BLaER1 (cell line): ENCODE measurements around the gene IFT122.
"Not testable (repeated sequence)": the region's sequence is repeated elsewhere in the genome, so short reads cannot be mapped to it uniquely, and the experiment has no call there.

Experiments
- H3K27ac ChIP-seq: shearing (Covaris generic); formaldehyde crosslinking; 2 replicates; pipeline ENCODE4 v1.8.1; 2022
- H3K27me3 ChIP-seq: shearing (Covaris generic); formaldehyde crosslinking; 2 replicates; pipeline ENCODE4 v1.8.1; 2022
- H3K36me3 ChIP-seq: shearing (Covaris generic); formaldehyde crosslinking; 2 replicates; pipeline ENCODE4 v1.8.1; 2022
- H3K4me1 ChIP-seq: shearing (Covaris generic); formaldehyde crosslinking; 2 replicates; pipeline ENCODE4 v1.8.1; 2022
- H3K4me2 ChIP-seq: shearing (Covaris generic); formaldehyde crosslinking; 2 replicates; pipeline ENCODE4 v1.8.1; 2022
- H3K4me3 ChIP-seq: shearing (Covaris generic); formaldehyde crosslinking; 2 replicates; pipeline ENCODE4 v1.8.1; 2022
- H3K9ac ChIP-seq: shearing (Covaris generic); formaldehyde crosslinking; 2 replicates; pipeline ENCODE4 v1.8.1; 2022
- H3K9me3 ChIP-seq: shearing (Covaris generic); formaldehyde crosslinking; 2 replicates; pipeline ENCODE4 v1.8.1; 2022
- H4K20me1 ChIP-seq: shearing (Covaris generic); formaldehyde crosslinking; 2 replicates; pipeline ENCODE4 v1.8.1; 2022
- Cebpa-rat ChIP-seq: shearing (Covaris generic); IDR thresholded peaks from 2 replicates; pipeline ENCODE4 v1.8.1; 2022

IFT122 gene

GRCh38 chr3:129534428-129535027, 94.5 kb downstream of the IFT122 start:
- H3K36me3 ChIP-seq, result no peaks in the 10 kb centered on the region
- H3K27me3 ChIP-seq, result no peaks in the 10 kb centered on the region
- H3K9ac ChIP-seq, result no peak overlapping the region
- TF ChIP-seq Cebpa-rat, result no peak
- no peak overlapping the region for H3K27ac ChIP-seq
- no peaks in the 10 kb centered on the region for H3K9me3 ChIP-seq
- H3K4me1 ChIP-seq, result peaks cover 13% of the 10 kb centered on the region; the same call in 1 of the 2 replicates
- no peaks in the 10 kb centered on the region for H4K20me1 ChIP-seq
- no peak overlapping the region for H3K4me3 ChIP-seq
- no peak overlapping the region for H3K4me2 ChIP-seq

- TF ChIP-seq Cebpa-rat, result no peak
- Histone ChIP-seq H3K9me3 (no peaks in the 10 kb centered on the region), H3K27ac (no peak overlapping the region), H3K9ac (no peak overlapping the region), H3K36me3 (no peaks in the 10 kb centered on the region), H3K4me3 (no peak overlapping the region), H3K27me3 (no peaks in the 10 kb centered on the region), H3K4me2 (no peak overlapping the region), H4K20me1 (no peaks in the 10 kb centered on the region), H3K4me1 (peaks cover 13% of the 10 kb centered on the region; the same call in 1 of the 2 replicates)
Measured at GRCh38 chr3:129535075-129535474, 95.1 kb downstream of the IFT122 start.

- Histone ChIP-seq H4K20me1 (no peaks in the 10 kb centered on the region), H3K36me3 (no peaks in the 10 kb centered on the region), H3K27me3 (no peaks in the 10 kb centered on the region), H3K9me3 (no peaks in the 10 kb centered on the region), H3K4me2 (no peak overlapping the region), H3K9ac (no peak overlapping the region), H3K27ac (no peak overlapping the region), H3K4me3 (no peak overlapping the region), H3K4me1 (peaks cover 13% of the 10 kb centered on the region; the same call in 1 of the 2 replicates)
- TF ChIP-seq Cebpa-rat, result no peak
Measured at GRCh38 chr3:129536374-129536667, 96.3 kb downstream of the IFT122 start.

GRCh38 chr3:129536804-129537203, 96.8 kb downstream of the IFT122 start:
- no peak overlapping the region for H3K4me3 ChIP-seq
- no peaks in the 10 kb centered on the region for H3K36me3 ChIP-seq
- no peak overlapping the region for H3K9ac ChIP-seq
- no peak overlapping the region for H3K4me2 ChIP-seq
- peaks cover 13% of the 10 kb centered on the region; the same call in 1 of the 2 replicates for H3K4me1 ChIP-seq
- H3K27me3 ChIP-seq, result no peaks in the 10 kb centered on the region
- H3K27ac ChIP-seq, result no peak overlapping the region
- no peaks in the 10 kb centered on the region for H4K20me1 ChIP-seq
- TF ChIP-seq Cebpa-rat, result no peak
- H3K9me3 ChIP-seq, result no peaks in the 10 kb centered on the region

GRCh38 chr3:129539206-129539605, 99.2 kb downstream of the IFT122 start:
- no peak overlapping the region for H3K4me2 ChIP-seq
- H3K36me3 ChIP-seq, result no peaks in the 10 kb centered on the region
- no peak for TF ChIP-seq Cebpa-rat
- no peaks in the 10 kb centered on the region for H4K20me1 ChIP-seq
- no peak overlapping the region for H3K4me3 ChIP-seq
- no peaks in the 10 kb centered on the region for H3K9me3 ChIP-seq
- no peak overlapping the region for H3K9ac ChIP-seq
- peaks cover 13% of the 10 kb centered on the region; the same call in 1 of the 2 replicates for H3K4me1 ChIP-seq
- no peak overlapping the region for H3K27ac ChIP-seq
- H3K27me3 ChIP-seq, result no peaks in the 10 kb centered on the region

- H3K36me3 ChIP-seq, result no peaks in the 10 kb centered on the region
- H3K4me2 ChIP-seq, result no peak overlapping the region
- no peaks in the 10 kb centered on the region for H3K27me3 ChIP-seq
- H3K9ac ChIP-seq, result no peak overlapping the region
- H3K4me3 ChIP-seq, result no peak overlapping the region
- no peaks in the 10 kb centered on the region for H4K20me1 ChIP-seq
- no peaks in the 10 kb centered on the region for H3K9me3 ChIP-seq
- H3K4me1 ChIP-seq, result peaks cover 8% of the 10 kb centered on the region; the same call in 1 of the 2 replicates
- no peak for TF ChIP-seq Cebpa-rat
- H3K27ac ChIP-seq, result no peak overlapping the region
Measured at GRCh38 chr3:129540776-129541516, 100.9 kb downstream of the IFT122 start.

- Histone ChIP-seq H3K9ac (no peak overlapping the region), H3K27ac (no peak overlapping the region), H3K36me3 (no peaks in the 10 kb centered on the region), H4K20me1 (no peaks in the 10 kb centered on the region), H3K4me1 (peaks cover 8% of the 10 kb centered on the region; the same call in 1 of the 2 replicates), H3K4me3 (no peak overlapping the region), H3K9me3 (no peaks in the 10 kb centered on the region), H3K27me3 (no peaks in the 10 kb centered on the region), H3K4me2 (no peak overlapping the region)
- TF ChIP-seq Cebpa-rat, result no peak
Measured at GRCh38 chr3:129542747-129543146, 102.7 kb downstream of the IFT122 start.

GRCh38 chr3:129543156-129543790, 103.2 kb downstream of the IFT122 start, which contains the start of gene H1-8:
TSS of gene H1-8 (plus strand) at chr3:129543175. CDS start at chr3:129543219, 44 bp downstream.
- H3K27ac ChIP-seq, result no peak within 1 kb of the TSS
- no peaks in the 10 kb centered on the region for H3K9me3 ChIP-seq
- H3K9ac ChIP-seq, result no peak within 1 kb of the TSS
- H3K36me3 ChIP-seq, result no peaks in the 10 kb centered on the region
- H3K4me1 ChIP-seq, result 0 out of 2 replicates have a peak, but pooled peaks cover 7% of the 10 kb centered on the region
- no peaks in the 10 kb centered on the region for H3K27me3 ChIP-seq
- H4K20me1 ChIP-seq, result no peaks in the 10 kb centered on the region
- no peak within 1 kb of the TSS for H3K4me3 ChIP-seq
- H3K4me2 ChIP-seq, result no peak within 1 kb of the TSS
- TF ChIP-seq Cebpa-rat, result no peak

GRCh38 chr3:129543999-129544398, 104.0 kb downstream of the IFT122 start:
- Histone ChIP-seq H3K9me3 (no peaks in the 10 kb centered on the region), H4K20me1 (no peaks in the 10 kb centered on the region), H3K27ac (no peak overlapping the region), H3K4me2 (no peak overlapping the region), H3K27me3 (no peaks in the 10 kb centered on the region), H3K4me3 (no peak overlapping the region), H3K9ac (no peak overlapping the region), H3K36me3 (no peaks in the 10 kb centered on the region), H3K4me1 (0 out of 2 replicates have a peak, but pooled peaks cover 6% of the 10 kb centered on the region)
- TF ChIP-seq Cebpa-rat, result no peak

- H3K4me1 ChIP-seq, result peaks cover 15% of the 10 kb centered on the region; the same call in 1 of the 2 replicates
- not testable (repeated sequence) for H3K27ac ChIP-seq, H3K27me3 ChIP-seq, H3K4me2 ChIP-seq, H3K36me3 ChIP-seq, H3K9ac ChIP-seq, H3K4me3 ChIP-seq, H4K20me1 ChIP-seq, H3K9me3 ChIP-seq
Measured at GRCh38 chr3:129545951-129546350, 105.9 kb downstream of the IFT122 start.
